ENCODE results near the gene STK35.
"Not testable (repeated sequence)": the region's sequence is repeated elsewhere in the genome, so short reads cannot be mapped to it uniquely, and the experiment has no call there.

The STK35 gene

GRCh38 chr20:2170404-2170803 lies 68.8 kb downstream of the STK35 start:
- H3K27ac ChIP-seq: no peak overlapping the region
- TF ChIP-seq CTCF (IDR thresholded peaks at IDR 0.05) (no peak), ZFX (IDR thresholded peaks at IDR 0.05; ENCODE audit: borderline replicate concordance) (no peak)

- no peak overlapping the region for H3K27ac ChIP-seq
- TF ChIP-seq CTCF (IDR thresholded peaks at IDR 0.05) (no peak), ZFX (IDR thresholded peaks at IDR 0.05; ENCODE audit: borderline replicate concordance) (no peak)
Observed at GRCh38 chr20:2171266-2171790, 69.7 kb downstream of the STK35 start.

DNA sequence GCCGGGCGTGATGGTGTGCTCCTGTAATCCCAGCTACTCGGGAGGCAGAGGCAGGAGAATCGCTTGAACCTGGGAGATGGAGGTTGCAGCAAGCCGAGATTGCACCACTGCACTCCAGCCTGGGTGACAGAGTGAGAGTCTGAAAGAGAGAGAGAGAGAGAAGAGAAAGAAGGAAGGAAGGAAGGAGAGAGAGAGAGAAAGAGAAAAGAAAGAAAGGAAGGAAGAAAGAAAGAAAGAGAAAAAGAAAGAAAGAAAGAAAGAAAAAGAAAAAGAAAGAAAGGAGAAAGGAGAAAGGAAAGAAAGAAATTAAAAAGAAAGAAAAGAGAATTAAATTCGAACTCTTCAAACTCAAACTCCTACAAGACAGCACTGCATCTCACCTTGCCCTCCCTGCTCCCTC lies 70.2 kb downstream of the STK35 start:
- H3K27ac ChIP-seq: not testable (repeated sequence)

- no peak overlapping the region for H3K27ac ChIP-seq
- TF ChIP-seq CTCF (IDR thresholded peaks at IDR 0.05): peak; percentile 86
- no peak for TF ChIP-seq ZFX (IDR thresholded peaks at IDR 0.05; ENCODE audit: borderline replicate concordance)
Observed at GRCh38 chr20:2172305-2173175, 70.9 kb downstream of the STK35 start.

DNA sequence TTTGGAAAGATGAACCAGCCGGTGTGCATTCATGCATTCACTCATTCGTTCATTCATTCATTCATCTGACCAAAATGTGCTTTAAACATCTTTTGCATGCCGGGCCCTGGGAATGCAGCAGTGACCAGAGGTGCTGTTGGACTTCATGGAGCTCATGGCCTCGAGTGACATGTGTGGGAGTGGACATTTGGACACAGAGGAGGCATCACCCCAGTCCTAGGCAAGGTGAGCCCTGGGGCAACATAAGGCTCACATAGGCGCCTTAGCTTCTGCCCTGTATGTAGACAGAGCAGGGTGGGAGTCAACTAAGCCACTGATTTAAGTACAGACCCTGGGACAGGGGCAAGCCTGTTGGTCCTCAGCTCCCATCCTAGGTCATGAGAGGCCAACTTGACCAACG lies 71.6 kb downstream of the STK35 start:
- no peak overlapping the region for H3K27ac ChIP-seq
- TF ChIP-seq ZFX (IDR thresholded peaks at IDR 0.05; ENCODE audit: borderline replicate concordance): no peak
- TF ChIP-seq CTCF (IDR thresholded peaks at IDR 0.05): no peak

GRCh38 chr20:2174067-2174466 lies 72.4 kb downstream of the STK35 start:
- TF ChIP-seq ZFX (IDR thresholded peaks at IDR 0.05; ENCODE audit: borderline replicate concordance) (no peak), CTCF (IDR thresholded peaks at IDR 0.05) (no peak)
- H3K27ac ChIP-seq: no peak overlapping the region

DNA sequence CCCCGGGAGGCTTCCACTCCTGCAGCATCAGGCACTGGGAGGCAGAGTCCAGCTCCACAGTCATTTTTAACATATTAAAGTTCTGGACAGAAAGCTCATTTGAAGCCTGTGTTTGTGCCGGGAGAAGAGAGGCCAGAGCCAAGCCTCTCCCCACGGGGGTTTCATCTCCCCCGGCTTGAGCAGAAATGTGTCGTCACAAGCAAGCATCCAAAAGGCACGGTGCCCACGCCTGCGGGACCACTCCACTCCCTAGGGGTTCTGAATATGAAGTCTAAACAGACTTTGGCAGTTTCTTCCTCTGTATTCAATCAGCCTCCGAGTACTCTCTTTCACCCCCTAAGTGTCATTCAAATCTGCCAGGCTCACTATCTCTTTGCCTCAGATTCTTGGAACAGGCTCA lies 75.3 kb downstream of the STK35 start:
- H3K27ac ChIP-seq: no peak overlapping the region
- TF ChIP-seq ZFX (IDR thresholded peaks at IDR 0.05; ENCODE audit: borderline replicate concordance) (no peak), CTCF (IDR thresholded peaks at IDR 0.05) (no peak)
